Esophagus mucosa (tissue), 1 donor: ENCODE data around the gene ABCA6. TPM values are rescaled to one million over a fixed set of nuclear protein-coding genes. Genes with fewer than 3 reads are reported as not detected.

ENCODE experiments used
- ATAC-seq: fragments of 200-7000 bp; cut with Tn5 transposase; one replicate; pipeline ENCODE4 v1.9.1; 2020
- total RNA-seq: library from RNA; stranded (reverse); gene quantifications from one replicate; pipeline ENCODE4 v1.2.4, GENCODE V29; 2023
- donor health status: DM: yes; HTN: yes; CAD: no.

The ABCA6 gene
- total RNA-seq, 1 donor from 2014 or later = 2.4 TPM

DNA sequence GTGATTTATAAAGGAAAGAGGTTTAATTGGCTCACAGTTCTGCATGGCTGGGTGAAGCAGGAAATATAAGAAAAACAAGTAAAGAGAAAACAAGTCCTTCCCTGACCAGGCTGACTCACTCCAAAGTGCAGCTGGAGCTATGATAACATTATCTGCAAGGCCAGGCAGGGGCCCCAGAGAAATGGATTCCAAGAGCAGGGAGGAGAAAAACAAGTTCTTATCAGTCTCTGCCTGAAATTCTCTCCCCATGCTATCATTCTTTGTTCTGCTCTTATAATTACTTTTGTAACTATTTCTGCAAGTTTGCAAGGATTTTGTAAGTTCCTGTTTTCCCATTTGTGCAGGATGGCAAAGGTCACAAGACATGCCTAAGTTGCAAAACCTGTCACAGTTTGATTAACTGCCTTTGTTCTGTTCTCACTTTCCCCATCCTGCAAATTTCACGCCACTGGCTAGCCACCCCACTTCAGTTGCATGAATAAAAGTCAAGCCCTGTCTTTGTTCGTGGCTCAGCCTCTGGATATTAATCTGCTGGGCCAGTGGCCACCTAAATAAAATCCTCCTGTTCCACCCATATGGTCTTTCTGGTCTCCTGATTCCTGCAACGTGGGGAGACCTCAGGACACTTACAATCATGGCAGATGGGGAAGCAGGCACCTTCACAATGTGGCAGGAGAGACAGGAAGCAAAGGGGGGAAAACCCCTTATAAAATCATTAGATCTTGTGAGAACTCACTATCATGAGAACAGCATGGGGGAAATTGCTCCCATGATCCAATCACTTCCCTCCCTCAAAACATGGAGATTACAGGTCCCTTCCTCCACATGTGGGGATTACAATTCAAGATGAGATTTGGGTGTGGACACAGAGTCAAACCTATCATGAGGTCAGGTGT lies 94.1 kb downstream of the ABCA6 start:
- peak; percentile 23 for ATAC-seq

DNA sequence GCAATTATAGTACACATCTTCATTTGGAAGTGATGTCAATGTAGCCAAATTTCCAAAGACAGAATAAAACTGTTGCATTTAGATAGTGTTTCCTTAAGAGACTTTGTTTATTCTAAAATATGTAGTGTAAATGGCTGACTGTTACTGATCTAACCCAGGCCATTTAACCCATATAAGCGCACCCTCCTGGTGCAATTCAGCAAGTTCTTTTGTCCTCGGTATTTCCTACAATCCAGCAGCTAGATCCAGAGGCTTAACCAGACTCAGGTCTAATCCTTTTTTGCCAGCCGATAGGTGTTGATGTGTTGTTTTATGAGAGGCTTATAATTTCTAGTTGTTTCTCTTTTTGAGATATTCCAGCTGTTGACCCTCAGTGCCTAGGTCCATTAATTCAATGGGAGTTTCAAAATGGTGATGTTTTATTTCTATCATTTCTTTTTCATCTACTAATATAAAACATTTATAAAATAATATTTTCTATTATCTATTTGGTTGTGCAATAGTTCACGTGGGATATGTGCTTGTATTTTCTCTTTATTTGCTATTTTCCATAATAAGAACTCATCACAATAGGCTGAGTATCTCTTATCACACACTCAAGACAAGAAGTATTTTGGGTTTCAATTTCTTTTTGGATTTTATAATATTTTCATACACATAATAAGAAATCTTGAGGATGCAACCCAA lies 95.4 kb downstream of the ABCA6 start:
- ATAC-seq = no peak

DNA sequence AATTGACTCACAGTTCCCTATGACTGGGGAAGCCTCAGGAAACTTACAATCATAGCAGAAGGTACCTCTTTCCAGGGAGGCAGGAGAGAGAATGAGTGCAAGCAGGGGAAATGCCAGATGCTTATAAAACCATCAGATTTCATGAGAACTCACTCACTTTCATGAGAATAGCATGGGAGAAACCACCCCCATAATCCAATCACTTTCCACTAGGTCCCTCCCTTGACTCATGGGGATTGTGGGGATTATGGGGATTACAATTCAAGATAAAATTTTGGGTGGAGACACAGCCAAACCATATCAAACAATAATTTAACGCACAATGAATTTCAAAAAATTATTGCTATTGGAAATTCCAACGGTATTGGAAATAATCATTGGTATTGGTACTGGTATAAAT lies 96.0 kb downstream of the ABCA6 start:
- no peak for ATAC-seq

DNA sequence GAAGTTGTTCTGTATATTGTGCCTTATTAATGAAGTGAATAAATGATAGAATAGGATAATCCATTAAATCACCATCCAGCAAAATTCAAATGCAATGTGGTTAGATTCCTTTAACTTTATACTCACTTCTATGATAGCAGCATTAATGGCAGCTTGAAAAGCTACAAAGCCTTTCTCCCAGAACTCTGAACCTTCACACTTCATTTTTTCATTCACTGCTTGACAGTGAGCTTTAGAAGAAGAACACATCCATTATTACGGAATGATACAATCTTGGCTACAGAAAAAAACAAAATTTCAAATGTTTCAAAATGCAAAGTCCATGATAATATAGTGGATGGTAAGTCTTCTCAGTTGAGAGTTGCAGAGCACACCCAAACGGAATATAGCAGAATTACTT lies 97.3 kb downstream of the ABCA6 start:
- no peak for ATAC-seq

DNA sequence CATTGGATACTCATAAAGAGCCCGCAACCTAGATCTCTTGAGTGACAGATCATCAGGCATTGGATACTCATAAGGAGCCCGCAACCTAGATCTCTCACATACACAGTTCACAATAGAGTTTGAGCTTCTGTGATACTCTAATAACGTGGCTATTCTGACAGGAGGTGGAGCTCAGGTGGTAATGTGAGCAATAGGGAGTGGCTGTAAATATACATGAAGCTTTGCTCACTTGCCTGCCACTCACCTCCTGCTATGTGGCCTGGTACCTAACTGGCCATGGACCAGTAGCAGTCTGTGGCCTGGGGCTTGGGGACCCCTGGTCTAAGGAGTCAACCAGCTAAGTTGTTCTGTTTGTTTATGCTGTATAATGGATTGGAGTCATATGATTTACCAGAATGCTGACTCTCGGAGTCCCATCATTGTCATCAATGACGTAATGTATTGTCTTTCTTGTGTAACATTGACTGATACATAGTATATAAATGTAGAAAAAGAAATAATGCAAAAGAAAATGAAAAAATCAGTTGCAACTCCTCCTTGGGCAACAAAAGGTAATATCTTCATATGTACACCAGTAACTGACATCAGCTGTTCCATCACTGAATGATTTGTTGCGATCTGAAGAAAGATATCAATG lies 98.5 kb downstream of the ABCA6 start:
- ATAC-seq = no peak

DNA sequence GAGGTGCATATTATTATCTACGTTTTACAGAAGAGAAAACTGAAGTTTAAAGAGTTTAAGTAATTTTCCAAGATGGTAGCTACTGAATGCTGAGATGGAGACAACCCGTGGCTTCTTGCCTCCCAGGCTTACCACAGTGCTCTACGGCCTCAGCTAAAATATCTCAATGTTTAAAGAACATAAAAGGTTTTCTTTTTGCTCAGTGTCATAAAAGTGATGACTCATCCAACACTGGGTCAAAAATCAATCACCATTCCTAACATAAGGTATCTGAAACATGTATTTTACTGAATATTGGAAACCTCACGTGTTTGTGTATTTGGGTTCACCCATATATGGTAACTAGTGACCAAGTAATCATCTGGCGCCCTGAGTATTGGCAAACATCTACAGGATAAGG lies 99.4 kb downstream of the ABCA6 start:
- ATAC-seq = no peak

DNA sequence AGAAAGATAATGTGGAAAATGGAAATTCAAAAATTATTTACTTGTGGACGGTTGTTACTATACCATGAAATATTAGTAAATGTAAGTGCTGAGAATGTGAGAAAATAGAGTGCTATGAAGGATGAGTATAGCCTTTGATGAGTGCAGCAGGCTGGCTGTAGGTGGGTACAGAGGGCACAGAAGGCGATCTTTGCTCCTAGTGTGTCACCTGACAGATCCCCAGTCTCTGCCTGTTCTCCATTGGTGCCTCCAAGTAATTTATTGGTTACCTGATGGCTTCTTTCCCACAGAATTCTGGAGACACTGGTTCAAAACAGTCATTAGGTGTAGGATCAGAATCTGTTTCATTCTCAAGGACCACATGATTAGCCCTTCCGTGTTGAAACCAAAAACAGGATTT lies 109.9 kb downstream of the ABCA6 start:
- ATAC-seq = no peak

DNA sequence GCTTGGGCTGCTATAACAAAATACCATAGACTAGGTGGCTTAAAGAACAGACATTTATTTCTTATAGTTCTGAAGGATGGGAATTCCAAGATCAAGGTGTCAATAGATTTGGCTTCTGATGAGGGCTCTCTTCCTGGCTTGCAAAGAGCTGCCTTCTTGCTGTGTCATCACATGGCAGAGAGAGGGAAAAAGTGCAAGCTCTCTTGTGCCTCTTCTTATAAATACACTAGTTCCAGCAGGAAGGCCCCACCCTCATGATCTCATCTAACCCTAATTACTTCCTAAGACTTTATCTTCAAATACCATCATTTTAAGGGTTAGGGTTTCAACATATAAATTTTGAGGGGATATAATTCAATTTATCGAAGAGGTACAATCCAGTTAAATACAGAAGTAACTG lies 111.5 kb downstream of the ABCA6 start:
- ATAC-seq = no peak

Other genes starting within 250 kb of the ABCA6 start
- gene ABCA8, start 186.5 kb downstream of the ABCA6 start, total RNA-seq = 0.72 TPM
- gene ABCA9, start 81.0 kb downstream of the ABCA6 start, total RNA-seq = 1.3 TPM
- gene ABCA10, start 86.9 kb upstream of the ABCA6 start, total RNA-seq = 2.8 TPM
- 20.4 TPM for gene ABCA5, start 185.2 kb upstream of the ABCA6 start, total RNA-seq